ENCODE measurements around the gene ALDH16A1. TPM values are rescaled to one million over a fixed set of nuclear protein-coding genes. Genes with fewer than 3 reads are reported as not detected.
A peak's percentile ranks its signal among the peaks of the same experiment; 100 is the strongest.

ALDH16A1 gene
- total RNA-seq, 1 experiment from 2014 or later, result 51.7 TPM

DNA sequence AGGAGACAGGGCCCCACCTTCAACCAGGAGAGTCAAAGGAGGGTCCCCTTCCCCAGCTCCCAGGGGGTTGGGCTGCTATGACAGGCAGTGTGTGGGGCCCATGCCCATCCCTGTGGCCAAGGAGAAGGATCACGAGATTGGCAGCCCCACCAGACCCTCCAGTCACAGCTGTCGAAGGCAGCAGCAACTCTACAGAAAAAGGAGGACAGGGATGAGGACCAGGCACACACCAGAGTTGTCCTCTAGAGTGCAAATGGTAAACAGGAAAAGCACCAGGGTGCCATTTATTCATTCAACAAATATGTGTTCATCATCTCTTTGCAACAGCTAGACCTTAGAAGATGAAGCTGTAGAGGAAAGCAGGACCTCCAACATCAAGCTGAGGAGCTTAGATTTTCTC lies 33.9 kb upstream of the ALDH16A1 start:
- 0 out of 5 replicates have a peak overlapping the region, but pooled peaks of 1 of the 2 experiments have one; percentile 1 for H3K4me3 Mint-ChIP-seq
- peaks cover 22% of the 10 kb centered on the region; the same call in 1 of the 2 replicates for H3K27me3 ChIP-seq (ENCODE audit: insufficient read depth, low read length)
- no peaks in the 10 kb centered on the region for H3K79me1 ChIP-seq (ENCODE audit: insufficient read depth, low read depth, low read length, poor library complexity, severe bottlenecking)
- no peak overlapping the region for H2AK5ac ChIP-seq (ENCODE audit: insufficient read length, low read length)
- H3K4me2 ChIP-seq (ENCODE audit: insufficient read depth, insufficient read length, low read length), result no peak overlapping the region
- no CpG with 5 or more reads among the region's 2 CpGs for WGBS (ENCODE audit: extremely low coverage, insufficient read length, low lambda C conversion rate)
- no peak overlapping the region for H2BK15ac ChIP-seq (ENCODE audit: low read depth, low read length)
- H3K4me1 Mint-ChIP-seq, result peaks cover 55 to 75% of the 10 kb centered on the region in 2 experiments
- H3K27ac Mint-ChIP-seq, result no peak overlapping the region
- no peak overlapping the region for H3K18ac ChIP-seq (ENCODE audit: insufficient read length, low read depth, low read length)
- H4K8ac ChIP-seq (replicated peaks; ENCODE audit: insufficient read length, low read depth, low read length), result no peak overlapping the region
- no peak overlapping the region for H3K4ac ChIP-seq (ENCODE audit: low read depth, low read length)
- DNase-seq, result no peak
- no peak overlapping the region for H2BK20ac ChIP-seq (ENCODE audit: low read depth, low read length, poor library complexity, severe bottlenecking)
- no peaks in the 10 kb centered on the region for H3K79me2 ChIP-seq (ENCODE audit: insufficient read depth, low read length)
- H2BK5ac ChIP-seq (ENCODE audit: insufficient read length, low read length), result no peak overlapping the region
- H3K27ac ChIP-seq (ENCODE audit: insufficient read length, low read depth, low read length), result no peak overlapping the region
- H3K14ac ChIP-seq (ENCODE audit: insufficient read depth, low read length), result no peak overlapping the region
- H3K9me3 ChIP-seq (ENCODE audit: control insufficient read depth, low read depth, low read length), result no peaks in the 10 kb centered on the region
- peaks cover 13% of the 10 kb centered on the region for H3K23me2 ChIP-seq (ENCODE audit: insufficient read length, low read depth, low read length, poor library complexity, severe bottlenecking)
- H3K4me1 ChIP-seq (ENCODE audit: insufficient read depth, low read length), result peaks cover 2% of the 10 kb centered on the region; the same call in 1 of the 2 replicates
- H2AFZ ChIP-seq (ENCODE audit: low read length), result no peak overlapping the region
- H3K27me3 Mint-ChIP-seq (ENCODE audit: low read depth), result peaks cover 44% of the 10 kb centered on the region
- no peak overlapping the region for H3T11ph ChIP-seq (ENCODE audit: low read length)
- peaks cover 0 to 9% of the 10 kb centered on the region in 2 experiments; a peak in 2 of 5 replicates for H3K9me3 Mint-ChIP-seq
- no peak overlapping the region for H3K23ac ChIP-seq (ENCODE audit: insufficient read length, low read depth, low read length)
- H3K56ac ChIP-seq (ENCODE audit: insufficient read length, low read depth, low read length), result no peak overlapping the region
- no peaks in the 10 kb centered on the region; a peak in 1 of 7 replicates for H3K36me3 Mint-ChIP-seq (ENCODE audit: insufficient read depth in 1 of 3, low read depth in 3 of 3)
- no peak overlapping the region for H2BK12ac ChIP-seq (ENCODE audit: insufficient read length, low read depth, low read length)
- TF ChIP-seq, protein P1, sequence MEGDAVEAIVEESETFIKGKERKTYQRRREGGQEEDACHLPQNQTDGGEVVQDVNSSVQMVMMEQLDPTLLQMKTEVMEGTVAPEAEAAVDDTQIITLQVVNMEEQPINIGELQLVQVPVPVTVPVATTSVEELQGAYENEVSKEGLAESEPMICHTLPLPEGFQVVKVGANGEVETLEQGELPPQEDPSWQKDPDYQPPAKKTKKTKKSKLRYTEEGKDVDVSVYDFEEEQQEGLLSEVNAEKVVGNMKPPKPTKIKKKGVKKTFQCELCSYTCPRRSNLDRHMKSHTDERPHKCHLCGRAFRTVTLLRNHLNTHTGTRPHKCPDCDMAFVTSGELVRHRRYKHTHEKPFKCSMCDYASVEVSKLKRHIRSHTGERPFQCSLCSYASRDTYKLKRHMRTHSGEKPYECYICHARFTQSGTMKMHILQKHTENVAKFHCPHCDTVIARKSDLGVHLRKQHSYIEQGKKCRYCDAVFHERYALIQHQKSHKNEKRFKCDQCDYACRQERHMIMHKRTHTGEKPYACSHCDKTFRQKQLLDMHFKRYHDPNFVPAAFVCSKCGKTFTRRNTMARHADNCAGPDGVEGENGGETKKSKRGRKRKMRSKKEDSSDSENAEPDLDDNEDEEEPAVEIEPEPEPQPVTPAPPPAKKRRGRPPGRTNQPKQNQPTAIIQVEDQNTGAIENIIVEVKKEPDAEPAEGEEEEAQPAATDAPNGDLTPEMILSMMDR (conservative IDR thresholded peaks at IDR 0.05), result no peak
- H4K5ac ChIP-seq (ENCODE audit: insufficient read length, low read depth, low read length), result no peak overlapping the region
- no peak overlapping the region for H3K9ac ChIP-seq (ENCODE audit: extremely low read depth, insufficient read length, low read length)
- no peak overlapping the region for H2BK120ac ChIP-seq (ENCODE audit: low read depth, low read length, poor library complexity, severe bottlenecking)
- H4K20me1 ChIP-seq (ENCODE audit: control insufficient read depth, insufficient read depth, insufficient read length), result no peaks in the 10 kb centered on the region
- H4K91ac ChIP-seq (ENCODE audit: insufficient read length, low read depth, low read length), result no peak overlapping the region

All from H9 (cell line).